Mononuclear cell (primary cell): ENCODE results near the gene ZNF496. TPM values are rescaled to one million over a fixed set of nuclear protein-coding genes. Genes with fewer than 3 reads are reported as not detected.

ENCODE experiments used
- H3K27me3 ChIP-seq: 2 replicates; pipeline ENCODE4 v1.6.0; 2011; ENCODE audit warnings: low read length, control low read depth; ENCODE audit not compliant: insufficient read depth
- H3K4me1 ChIP-seq: 2 replicates; pipeline ENCODE4 v1.5.1; 2011; ENCODE audit warnings: mild to moderate bottlenecking, low read length, control low read depth; ENCODE audit not compliant: insufficient read depth
- H3K4me3 ChIP-seq: 2 replicates; pipeline ENCODE4 v1.5.1; 2011; ENCODE audit warnings: mild to moderate bottlenecking, low read length, moderate library complexity
- H3K9me3 ChIP-seq: 2 replicates; pipeline ENCODE4 v1.5.1; 2011; ENCODE audit warnings: low read depth, mild to moderate bottlenecking, control low read depth, low read length
- total RNA-seq: library from RNA; depleted of rRNA; stranded (reverse); fragments of >200 nt; gene quantifications from one replicate; pipeline ENCODE4 v1.2.3, GENCODE V29; 2012

The ZNF496 gene
- total RNA-seq, 1 donor = 13.1 TPM

DNA sequence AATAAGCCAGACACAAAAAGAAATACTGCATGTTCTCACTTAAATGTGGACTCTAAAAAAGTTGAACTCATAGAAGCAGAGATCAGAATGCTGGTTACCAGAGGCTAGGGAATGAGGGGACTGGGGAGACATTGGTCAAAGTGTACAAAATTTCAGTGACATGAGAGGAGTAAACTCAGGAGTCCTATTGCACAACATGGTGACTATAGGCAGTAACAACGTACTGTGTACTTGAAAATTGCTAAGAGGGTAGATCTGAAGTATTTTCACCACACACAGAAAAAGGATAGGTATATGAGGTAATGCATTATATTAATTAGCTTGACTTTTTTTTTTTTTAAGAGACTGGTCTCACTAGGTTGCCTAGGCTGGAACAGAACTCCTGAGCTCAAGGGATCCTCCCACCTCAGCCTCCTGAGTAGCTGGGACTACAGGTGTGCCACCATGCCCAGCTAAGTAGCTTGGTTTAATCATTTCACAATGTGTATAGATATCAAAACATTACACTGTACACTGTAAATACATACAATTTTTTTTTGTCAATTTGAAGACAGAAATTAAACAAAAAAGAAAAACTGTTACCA is 7.4 kb downstream of the ZNF496 start:
- Histone ChIP-seq H3K27me3 (no peaks in the 10 kb centered on the region), H3K4me3 (no peak overlapping the region), H3K9me3 (no peaks in the 10 kb centered on the region), H3K4me1 (peaks cover 21% of the 10 kb centered on the region)

DNA sequence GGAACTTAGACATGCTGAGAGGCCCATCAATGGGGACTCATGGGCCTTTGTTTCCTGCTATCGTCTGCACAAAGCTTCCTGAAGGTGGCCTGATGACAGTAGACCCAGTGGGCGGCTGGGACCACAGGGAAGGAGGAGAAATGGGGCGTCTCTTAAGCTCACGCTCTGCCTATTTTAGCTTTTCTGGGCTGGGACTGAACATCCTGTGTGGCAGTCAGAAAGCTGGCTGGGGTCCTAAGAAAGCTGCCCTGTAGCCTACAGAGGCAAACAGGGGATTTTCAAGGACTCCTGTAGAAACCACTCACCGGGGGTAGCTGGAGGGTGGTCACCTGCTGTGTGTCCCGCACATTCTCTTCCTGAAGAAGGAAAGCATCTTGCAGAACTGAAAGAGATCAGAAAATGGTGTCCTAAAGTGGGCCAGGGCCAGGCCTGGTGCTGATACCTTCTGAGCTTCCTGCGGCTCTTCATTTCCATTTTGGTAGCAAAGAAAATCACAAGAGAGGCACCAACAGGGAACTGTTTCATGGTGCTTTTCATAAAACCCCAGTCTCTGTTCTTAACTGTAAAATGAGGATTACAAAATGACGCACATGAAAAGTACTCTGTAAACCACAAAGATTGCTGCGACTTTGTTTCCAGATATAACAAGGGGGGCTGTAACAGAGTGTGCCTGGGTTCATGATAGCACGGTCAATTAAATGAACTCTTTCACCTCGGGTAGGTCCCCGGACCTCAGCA is 8.6 kb downstream of the ZNF496 start:
- Histone ChIP-seq H3K27me3 (no peaks in the 10 kb centered on the region), H3K4me3 (no peak overlapping the region), H3K9me3 (no peaks in the 10 kb centered on the region), H3K4me1 (peaks cover 21% of the 10 kb centered on the region)

DNA sequence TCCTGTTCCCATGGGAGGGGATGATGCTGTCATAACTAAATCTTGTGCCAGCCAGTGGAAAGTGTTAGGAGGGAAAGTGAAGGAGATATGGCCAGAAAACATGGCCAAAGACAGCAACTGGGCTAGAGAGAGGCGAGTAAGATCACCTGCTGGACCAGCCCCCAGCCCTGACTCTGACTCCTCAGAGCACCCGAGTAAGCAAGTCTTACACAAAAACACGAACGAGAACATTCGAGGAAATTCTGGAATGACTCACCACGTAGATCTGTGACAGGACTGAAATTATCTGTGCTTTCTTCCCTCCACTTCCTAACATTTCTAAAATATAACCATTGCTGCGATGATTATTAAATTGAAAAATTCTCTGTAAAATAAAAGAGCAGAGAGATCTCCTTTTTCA is 9.2 kb downstream of the ZNF496 start:
- peaks cover 23% of the 10 kb centered on the region for H3K4me1 ChIP-seq
- no peak overlapping the region for H3K4me3 ChIP-seq
- no peaks in the 10 kb centered on the region for H3K27me3 ChIP-seq
- no peaks in the 10 kb centered on the region for H3K9me3 ChIP-seq

DNA sequence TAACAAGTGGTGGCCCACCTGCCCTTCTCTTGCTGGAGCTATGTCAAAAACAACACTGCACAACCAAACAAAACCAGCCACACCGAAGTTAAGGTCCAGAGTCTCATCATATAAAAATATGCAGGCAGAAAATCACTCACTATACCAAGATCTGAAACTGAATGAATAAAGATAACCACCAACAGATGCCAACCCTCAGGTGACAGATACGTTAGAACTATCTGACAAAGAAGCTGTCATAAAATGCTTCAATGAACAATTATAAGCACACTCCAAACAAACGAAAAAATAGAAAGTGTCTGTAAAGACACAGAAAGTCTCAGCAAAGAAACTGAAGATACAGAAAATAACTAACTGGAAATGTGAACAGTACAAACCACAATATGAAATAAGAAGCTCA is 14.0 kb downstream of the ZNF496 start:
- Histone ChIP-seq H3K9me3 (no peaks in the 10 kb centered on the region), H3K4me1 (peaks cover 22% of the 10 kb centered on the region), H3K4me3 (no peak overlapping the region), H3K27me3 (no peaks in the 10 kb centered on the region)

DNA sequence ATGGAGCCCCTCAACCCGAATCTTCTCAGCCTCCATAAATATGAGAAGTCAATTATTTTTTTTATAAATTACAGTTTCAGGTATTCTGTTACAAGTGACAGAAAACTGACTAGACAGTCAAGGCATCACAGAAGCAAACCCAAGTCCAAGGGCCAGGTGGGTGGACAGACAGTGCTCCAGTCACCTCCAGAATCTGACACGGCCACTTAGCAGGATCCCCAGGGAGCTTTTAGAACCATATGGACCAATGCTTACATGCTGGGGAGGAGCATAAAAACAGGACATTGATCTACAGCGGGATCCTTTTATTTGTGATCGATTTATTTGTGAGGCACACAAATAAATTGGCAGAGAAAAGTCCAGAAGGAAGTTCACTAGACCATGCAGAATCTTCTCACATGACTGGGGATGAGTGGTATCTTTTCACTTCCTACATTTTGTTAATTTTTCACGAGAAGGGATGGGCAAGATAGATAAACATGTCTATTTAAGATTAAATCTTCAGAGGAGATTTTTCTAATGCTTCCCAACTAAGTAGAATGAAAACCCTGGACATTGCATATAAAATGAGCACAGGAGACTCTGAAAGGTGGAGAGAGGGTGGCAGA is 15.0 kb downstream of the ZNF496 start:
- Histone ChIP-seq H3K27me3 (no peaks in the 10 kb centered on the region), H3K4me1 (peaks cover 12% of the 10 kb centered on the region), H3K4me3 (no peak overlapping the region), H3K9me3 (no peaks in the 10 kb centered on the region)

DNA sequence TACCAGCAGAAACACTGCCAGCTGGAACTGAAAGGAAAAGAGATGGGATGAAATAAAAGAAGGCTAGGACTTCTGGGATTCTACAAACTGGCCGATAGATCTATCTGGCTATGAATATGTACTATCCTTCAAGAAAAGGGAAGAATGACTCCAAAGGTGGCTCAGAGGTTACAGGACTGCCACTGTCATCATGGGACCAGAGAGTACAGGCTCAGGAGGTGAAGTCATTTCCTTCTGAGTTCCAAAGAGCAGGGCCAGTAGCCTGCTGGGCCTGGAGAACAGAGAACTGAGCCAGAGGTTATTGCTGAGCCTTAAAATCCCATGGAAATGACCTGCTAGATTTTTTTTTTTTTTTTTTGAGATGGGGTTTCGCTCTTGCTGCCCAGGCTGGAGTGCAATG is 27.6 kb downstream of the ZNF496 start:
- H3K4me1 ChIP-seq = no peaks in the 10 kb centered on the region
- H3K9me3 ChIP-seq = no peaks in the 10 kb centered on the region
- H3K4me3 ChIP-seq = no peak overlapping the region
- no peaks in the 10 kb centered on the region for H3K27me3 ChIP-seq

DNA sequence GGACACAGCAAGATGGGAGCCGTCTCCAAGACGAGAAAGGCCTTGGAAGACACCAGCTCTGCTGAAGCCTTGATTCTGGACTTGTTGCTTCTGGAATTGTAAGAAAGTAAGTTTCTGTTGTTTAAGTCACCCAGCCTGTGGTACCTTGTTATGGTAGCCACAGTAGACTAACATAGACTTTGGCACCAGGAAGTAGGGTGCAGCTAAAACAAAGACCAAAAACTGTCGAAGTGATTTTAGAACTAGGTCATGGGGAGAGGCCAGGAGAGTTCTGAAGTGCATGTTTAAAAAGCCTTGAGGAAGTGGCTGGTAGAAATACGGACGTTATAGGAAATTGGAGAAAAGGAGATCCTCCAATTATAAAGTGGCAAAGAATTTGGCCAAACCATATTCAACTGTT is 28.5 kb downstream of the ZNF496 start:
- no peak overlapping the region for H3K4me3 ChIP-seq
- H3K9me3 ChIP-seq = no peaks in the 10 kb centered on the region
- H3K4me1 ChIP-seq = no peaks in the 10 kb centered on the region
- H3K27me3 ChIP-seq = no peaks in the 10 kb centered on the region

DNA sequence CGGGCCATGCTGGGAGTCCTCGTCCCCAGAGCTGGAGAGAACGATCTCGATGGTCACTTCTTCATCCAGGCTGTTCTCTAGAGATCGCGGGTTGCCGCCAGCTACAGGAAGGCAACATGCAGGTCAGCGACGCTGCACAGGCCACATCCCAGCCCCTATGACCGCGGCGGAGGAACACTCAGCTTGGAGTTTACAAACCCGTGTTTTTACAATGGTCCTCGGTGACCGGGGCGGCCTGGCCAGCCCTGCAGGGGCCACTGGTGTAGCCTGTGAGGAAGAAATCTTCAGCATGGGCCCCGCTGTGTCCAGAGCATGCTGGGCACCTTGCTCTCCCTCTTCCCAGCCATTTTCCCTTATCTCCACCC is 30.5 kb downstream of the ZNF496 start:
- H3K9me3 ChIP-seq = no peaks in the 10 kb centered on the region
- H3K27me3 ChIP-seq = no peaks in the 10 kb centered on the region
- no peak overlapping the region for H3K4me3 ChIP-seq
- H3K4me1 ChIP-seq = no peaks in the 10 kb centered on the region

DNA sequence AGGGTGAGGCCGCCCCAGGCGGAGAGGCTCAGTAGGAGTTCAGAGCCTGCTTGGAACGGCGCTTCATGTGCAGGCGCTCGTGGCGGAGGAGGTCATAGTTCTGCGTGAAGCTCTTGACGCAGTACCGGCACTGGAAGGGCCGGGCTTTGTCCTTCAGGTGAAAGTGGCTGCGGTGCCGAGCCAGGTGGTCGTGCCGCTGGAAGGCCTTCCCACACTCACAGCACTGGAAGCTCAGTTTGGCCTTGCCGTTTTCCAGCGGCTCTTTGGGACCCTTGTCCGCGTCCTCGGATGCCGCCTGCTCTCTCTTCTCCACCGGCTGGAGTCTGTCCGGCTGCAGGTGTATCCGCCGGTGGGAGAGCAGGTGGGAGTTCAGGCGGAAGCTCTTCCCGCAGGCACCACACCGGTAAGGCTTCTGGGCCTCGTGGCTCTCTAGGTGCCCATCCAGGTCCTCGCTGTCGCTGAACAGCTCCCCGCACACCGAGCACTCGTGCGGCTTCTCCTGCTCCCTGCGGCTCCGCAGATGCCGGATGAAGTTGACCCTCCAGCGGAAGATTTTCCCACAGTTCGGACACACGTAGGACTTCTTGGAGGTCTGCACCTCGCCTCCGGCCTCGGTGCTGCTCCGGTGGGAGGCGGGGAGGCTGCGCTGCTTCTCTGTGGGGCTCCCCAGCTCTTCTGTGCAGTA is 31.0 kb downstream of the ZNF496 start:
- Histone ChIP-seq H3K4me3 (no peak overlapping the region), H3K4me1 (no peaks in the 10 kb centered on the region), H3K9me3 (no peaks in the 10 kb centered on the region), H3K27me3 (no peaks in the 10 kb centered on the region)

DNA sequence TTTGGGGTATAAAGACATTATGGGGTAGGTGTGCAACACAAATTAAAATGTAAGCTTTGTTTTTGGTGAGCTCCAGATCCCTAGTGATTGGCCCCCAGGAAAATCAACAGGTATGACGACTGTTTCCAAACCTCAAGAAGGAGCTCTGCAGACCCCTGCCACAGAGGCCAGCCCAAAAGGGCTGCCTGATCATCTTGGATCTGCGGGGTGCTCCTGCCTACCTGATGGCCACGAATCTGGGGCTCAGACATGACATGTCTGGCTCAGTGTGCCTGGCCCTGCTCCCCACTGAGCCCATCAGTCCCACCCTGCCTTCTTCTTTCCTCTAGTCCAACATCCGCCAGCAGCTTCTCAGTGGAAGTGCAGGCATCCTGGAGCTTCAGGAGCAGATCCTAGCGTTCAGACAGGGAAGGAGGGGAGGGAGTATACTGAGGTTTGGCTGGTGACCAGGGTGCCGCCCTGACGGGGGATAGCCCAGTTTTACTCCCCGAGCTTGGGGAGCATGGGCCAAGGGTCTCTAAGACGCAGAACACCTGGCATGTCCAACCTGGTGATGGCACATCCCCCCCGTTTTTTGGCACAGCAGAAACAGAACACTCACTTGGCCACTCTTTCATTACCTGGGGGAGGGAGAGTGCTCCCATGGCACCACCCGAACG is 31.8 kb downstream of the ZNF496 start:
- no peaks in the 10 kb centered on the region for H3K4me1 ChIP-seq
- no peaks in the 10 kb centered on the region for H3K9me3 ChIP-seq
- no peak overlapping the region for H3K4me3 ChIP-seq
- H3K27me3 ChIP-seq = no peaks in the 10 kb centered on the region

DNA sequence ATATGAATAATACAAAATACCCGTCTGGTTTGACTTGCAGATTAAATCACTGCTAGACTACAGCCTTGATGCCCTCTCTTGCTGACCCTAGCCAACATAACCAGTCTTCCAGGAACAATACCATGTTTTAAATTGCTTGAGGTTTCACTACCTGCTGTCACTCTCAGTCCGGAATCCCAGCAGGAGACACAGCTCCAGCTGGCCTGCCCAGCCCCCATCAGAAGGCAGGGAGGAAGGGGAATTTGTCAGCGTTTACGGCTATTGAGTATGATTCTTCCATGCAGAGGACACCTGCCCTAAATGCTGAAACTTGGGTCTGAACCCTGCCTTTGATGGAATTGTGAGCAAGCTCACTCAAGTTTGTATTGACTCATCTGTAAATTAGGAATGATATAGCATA is 33.0 kb downstream of the ZNF496 start:
- Histone ChIP-seq H3K27me3 (no peaks in the 10 kb centered on the region), H3K4me1 (no peaks in the 10 kb centered on the region), H3K9me3 (no peaks in the 10 kb centered on the region), H3K4me3 (no peak overlapping the region)

DNA sequence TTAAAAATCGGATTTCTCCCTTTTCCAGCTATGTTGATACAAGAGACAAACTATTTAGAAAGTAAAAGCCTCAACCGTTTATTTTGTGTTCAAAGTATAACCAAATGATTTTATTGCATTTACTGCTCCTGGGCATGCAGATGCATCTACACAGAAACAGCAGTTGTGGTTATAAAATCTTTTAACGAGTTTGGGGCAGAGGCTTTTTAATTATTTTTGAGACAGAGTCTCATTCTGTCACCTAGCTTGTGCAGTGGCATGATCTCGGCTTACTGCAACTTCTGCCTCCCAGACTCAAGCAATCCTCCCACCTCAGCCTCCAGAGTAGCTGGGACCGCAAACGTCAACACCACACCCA is 33.6 kb downstream of the ZNF496 start:
- no peaks in the 10 kb centered on the region for H3K9me3 ChIP-seq
- no peaks in the 10 kb centered on the region for H3K4me1 ChIP-seq
- H3K27me3 ChIP-seq = no peaks in the 10 kb centered on the region
- H3K4me3 ChIP-seq = no peak overlapping the region

DNA sequence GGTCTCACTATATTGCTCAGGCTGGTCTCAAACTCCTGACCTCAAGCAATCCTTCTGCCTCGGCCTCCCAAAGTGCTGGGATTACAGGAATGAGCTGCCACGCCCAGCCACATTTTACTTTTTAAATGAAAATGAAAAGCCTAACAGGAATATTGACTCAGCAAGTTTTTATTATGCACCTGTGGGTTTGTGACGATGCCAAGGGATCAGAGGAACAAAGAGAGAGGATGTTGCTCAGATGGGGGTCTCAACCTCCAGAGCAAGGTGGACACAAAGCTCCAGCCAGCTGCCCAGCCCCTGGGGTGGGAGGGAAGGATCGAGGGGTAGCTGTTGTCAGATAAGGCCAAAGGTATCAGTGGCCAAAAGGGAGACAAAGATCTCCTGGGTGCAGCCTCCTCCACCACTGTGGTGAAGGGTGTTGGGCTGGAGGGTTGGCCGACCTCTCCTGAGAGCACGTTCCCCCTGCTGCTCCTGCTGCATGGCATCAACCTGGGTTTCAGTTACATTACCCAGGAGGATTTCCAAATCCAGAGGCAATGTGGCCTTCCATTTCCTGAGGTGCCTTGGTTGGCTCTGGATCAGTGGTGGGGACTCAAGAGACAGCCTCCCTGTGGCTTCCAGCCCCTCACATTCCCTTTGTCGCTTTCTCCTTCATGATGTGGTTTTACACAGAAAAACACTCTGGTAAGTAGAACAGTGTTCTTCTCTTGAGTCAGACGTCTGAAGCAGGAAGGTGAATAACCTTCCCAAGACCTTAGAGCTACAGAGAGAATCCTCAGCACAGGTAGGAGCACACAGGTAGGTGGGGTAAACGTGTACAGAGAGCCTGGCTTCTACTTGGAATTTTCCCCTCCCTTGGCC is 34.2 kb downstream of the ZNF496 start:
- no peaks in the 10 kb centered on the region for H3K4me1 ChIP-seq
- no peaks in the 10 kb centered on the region for H3K9me3 ChIP-seq
- H3K27me3 ChIP-seq = no peaks in the 10 kb centered on the region
- no peak overlapping the region for H3K4me3 ChIP-seq

DNA sequence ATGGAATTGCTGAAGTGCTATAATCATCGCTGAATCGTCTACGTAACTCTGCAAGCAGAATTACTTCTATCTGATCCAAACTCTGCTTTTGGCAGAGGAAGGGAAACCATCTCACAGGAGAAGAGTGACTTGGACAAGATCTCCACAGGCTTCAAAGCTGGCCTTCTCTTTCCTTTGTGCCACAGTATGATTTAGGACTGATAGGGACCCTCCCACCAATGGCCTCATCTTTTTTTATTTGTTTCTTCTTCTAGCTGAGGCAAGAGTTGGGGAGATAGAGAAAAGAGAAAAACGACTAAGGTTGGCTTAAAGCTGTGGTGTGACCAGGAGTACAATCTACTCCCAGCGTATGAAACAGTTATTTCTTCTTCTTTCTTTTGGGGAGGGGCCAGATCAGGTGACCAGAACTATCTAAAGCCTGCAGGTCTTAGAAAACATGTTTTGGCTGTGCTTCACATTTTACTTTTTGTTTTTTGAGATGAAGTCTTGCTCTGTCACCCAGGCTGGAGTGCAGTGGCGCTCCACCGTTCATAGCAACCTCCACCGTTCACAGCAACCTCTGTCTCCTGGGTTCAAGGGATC is 35.0 kb downstream of the ZNF496 start:
- no peaks in the 10 kb centered on the region for H3K9me3 ChIP-seq
- no peaks in the 10 kb centered on the region for H3K4me1 ChIP-seq
- no peak overlapping the region for H3K4me3 ChIP-seq
- H3K27me3 ChIP-seq = no peaks in the 10 kb centered on the region
